Gastrocnemius medialis (tissue), 4 donors: ENCODE results near the gene CUL1. TPM values are rescaled to one million over a fixed set of nuclear protein-coding genes. Genes with fewer than 3 reads are reported as not detected.

ENCODE experiments used
- ATAC-seq, 2 donors: fragments of 150-250 bp; one replicate each; pipeline ENCODE4 v1.9.1; 2016
- DNase-seq, 2 donors: peaks; one replicate each; pipeline ENCODE4 v3.0.0-alpha.2; 2019
- H3K27ac ChIP-seq, 4 donors: fragments of 200-600 bp; sonication (generic); 1 replicate in 1 of 4; 2 replicates in 3 of 4; pipeline ENCODE4 v1.5.1; 2016 to 2018; ENCODE audit warnings: mild to moderate bottlenecking in 2 of 4, moderate library complexity in 1 of 4
- H3K27me3 ChIP-seq, 3 donors: fragments of 200-600 bp; sonication (generic) in 2 of 3; 1 replicate in 1 of 3; 2 replicates in 2 of 3; pipeline versions ENCODE4 v1.5.1 to v1.6.0; 2016 to 2019; ENCODE audit warnings: mild to moderate bottlenecking in 1 of 3, moderate library complexity in 1 of 3
- H3K36me3 ChIP-seq, 2 donors: fragments of 200-600 bp; sonication (generic) in 1 of 2; one replicate each; pipeline ENCODE4 v1.5.1; 2017 to 2018
- H3K4me1 ChIP-seq, 2 donors: fragments of 200-600 bp; sonication (generic) in 1 of 2; one replicate each; pipeline ENCODE4 v1.5.1; 2016 to 2017; ENCODE audit warnings: mild to moderate bottlenecking in 2 of 2
- H3K4me3 ChIP-seq, 4 donors: fragments of 200-600 bp; sonication (generic) in 3 of 4; 1 replicate in 1 of 4; 2 replicates in 3 of 4; pipeline ENCODE4 v1.5.1; 2016 to 2019; ENCODE audit warnings: mild to moderate bottlenecking in 2 of 4
- H3K9me3 ChIP-seq, 3 donors: fragments of 200-600 bp; sonication (generic) in 2 of 3; 1 replicate in 1 of 3; 2 replicates in 2 of 3; pipeline ENCODE4 v1.5.1; 2016 to 2019
- CTCF ChIP-seq, 5 experiments: fragments of 450-650 bp in 3 of 5; fragments of 200-600 bp in 2 of 5; sonication (generic) in 2 of 5; IDR thresholded peaks in 4 of 5; conservative IDR thresholded peaks in 1 of 5; 1 replicate in 4 of 5; 2 replicates in 1 of 5; pipeline ENCODE4 v1.5.1; 2016 to 2019; ENCODE audit warnings: antibody characterized with exemption in 5 of 5, mild to moderate bottlenecking in 3 of 5, moderate library complexity in 3 of 5
- POLR2A ChIP-seq, 2 donors: fragments of 450-650 bp; IDR thresholded peaks; one replicate each; pipeline ENCODE4 v1.6.1; 2017; ENCODE audit warnings: antibody characterized with exemption in 2 of 2, mild to moderate bottlenecking in 2 of 2, moderate library complexity in 2 of 2
- in situ Hi-C, 4 donors: fragments of 200-750 bp; cut with MboI; loops; one replicate each; pipeline versions ENCODE4 v1.15.0 to v1.8.0; 2017; ENCODE audit warnings: low sequenced_read_pairs in 4 of 4
- intact Hi-C: fragments of 100-400 bp; cut with DNase I; formaldehyde crosslinking; loops from one replicate; pipeline ENCODE4 v1.15.1; 2023; ENCODE audit warnings: low total_unique reads
- total RNA-seq, 4 donors: library from RNA; depleted of rRNA; stranded (reverse); fragments of >200 nt; gene quantifications; one replicate each; pipeline versions ENCODE4 v1.1.0 to v1.2.3, GENCODE V29; 2016

The CUL1 gene
- total RNA-seq, 4 donors from 2014 or later = 78.7 to 101 (median 84.6) TPM

- no peak for TF ChIP-seq CTCF (IDR thresholded peaks at IDR 0.05 in 4 of 5, conservative IDR thresholded peaks at IDR 0.05 in 1 of 5)
- TF ChIP-seq POLR2A (IDR thresholded peaks at IDR 0.05) = no peak
- H3K36me3 ChIP-seq = peaks cover 0 to 3% of the 10 kb centered on the region in 2 donors
- DNase-seq = no peak
- in situ Hi-C loops (no loop called here), intact Hi-C loops (no loop called here)
- no peak for ATAC-seq
- H3K4me1 ChIP-seq = no peaks in the 10 kb centered on the region
- no peak overlapping the region for H3K27ac ChIP-seq
- no peaks in the 10 kb centered on the region for H3K9me3 ChIP-seq
- no peaks in the 10 kb centered on the region for H3K27me3 ChIP-seq
- no peak overlapping the region for H3K4me3 ChIP-seq
Observed at GRCh38 chr7:148681821-148682220, 16.9 kb upstream of the CUL1 start.

GRCh38 chr7:148684289-148684830 lies 14.3 kb upstream of the CUL1 start:
- DNase-seq (no peak), ATAC-seq (no peak)
- intact Hi-C loops (no loop called here), in situ Hi-C loops (no loop called here)
- H3K9me3 ChIP-seq = no peaks in the 10 kb centered on the region
- TF ChIP-seq POLR2A (IDR thresholded peaks at IDR 0.05) = no peak
- no peak for TF ChIP-seq CTCF (IDR thresholded peaks at IDR 0.05 in 4 of 5, conservative IDR thresholded peaks at IDR 0.05 in 1 of 5)
- H3K4me1 ChIP-seq = no peaks in the 10 kb centered on the region
- no peaks in the 10 kb centered on the region for H3K27me3 ChIP-seq
- peaks cover 0 to 3% of the 10 kb centered on the region in 2 donors for H3K36me3 ChIP-seq
- H3K4me3 ChIP-seq = no peak overlapping the region
- H3K27ac ChIP-seq = no peak overlapping the region

GRCh38 chr7:148686312-148686937 lies 12.3 kb upstream of the CUL1 start:
- no peak overlapping the region for H3K27ac ChIP-seq
- H3K9me3 ChIP-seq = no peaks in the 10 kb centered on the region
- H3K36me3 ChIP-seq = peaks cover 0 to 3% of the 10 kb centered on the region in 2 donors
- ATAC-seq = no peak
- no peaks in the 10 kb centered on the region for H3K4me1 ChIP-seq
- H3K4me3 ChIP-seq = no peak overlapping the region
- intact Hi-C loops (no loop called here), in situ Hi-C loops (no loop called here)
- H3K27me3 ChIP-seq = no peaks in the 10 kb centered on the region
- TF ChIP-seq CTCF (IDR thresholded peaks at IDR 0.05 in 4 of 5, conservative IDR thresholded peaks at IDR 0.05 in 1 of 5) (no peak), POLR2A (IDR thresholded peaks at IDR 0.05) (no peak)
- DNase-seq = no peak

GRCh38 chr7:148687555-148687954 lies 11.1 kb upstream of the CUL1 start:
- TF ChIP-seq CTCF (IDR thresholded peaks at IDR 0.05 in 4 of 5, conservative IDR thresholded peaks at IDR 0.05 in 1 of 5) (no peak), POLR2A (IDR thresholded peaks at IDR 0.05) (no peak)
- H3K4me1 ChIP-seq = no peaks in the 10 kb centered on the region
- no peak for DNase-seq
- H3K27me3 ChIP-seq = no peaks in the 10 kb centered on the region
- H3K4me3 ChIP-seq = no peak overlapping the region
- H3K27ac ChIP-seq = no peak overlapping the region
- no peaks in the 10 kb centered on the region for H3K36me3 ChIP-seq
- in situ Hi-C loops (no loop called here), intact Hi-C loops (no loop called here)
- no peak for ATAC-seq
- no peaks in the 10 kb centered on the region for H3K9me3 ChIP-seq

- H3K27me3 ChIP-seq = no peaks in the 10 kb centered on the region
- DNase-seq (no peak), ATAC-seq (no peak)
- no peak for TF ChIP-seq CTCF (IDR thresholded peaks at IDR 0.05 in 4 of 5, conservative IDR thresholded peaks at IDR 0.05 in 1 of 5)
- no peak for TF ChIP-seq POLR2A (IDR thresholded peaks at IDR 0.05)
- in situ Hi-C loops (no loop called here), intact Hi-C loops (no loop called here)
- no peaks in the 10 kb centered on the region for H3K4me1 ChIP-seq
- no peaks in the 10 kb centered on the region for H3K9me3 ChIP-seq
- no peaks in the 10 kb centered on the region for H3K36me3 ChIP-seq
- H3K27ac ChIP-seq = no peak overlapping the region
- H3K4me3 ChIP-seq = no peak overlapping the region
Observed at GRCh38 chr7:148688526-148688925, 10.2 kb upstream of the CUL1 start.
